GM19372 (cell line): ENCODE measurements around the gene MDM4.

Experiments
- ATAC-seq: cut with Tn5 transposase; IDR thresholded peaks from one replicate; pipeline ENCODE4 v1.9.1; 2021; ENCODE audit warnings: mild to moderate bottlenecking, low read depth, moderate library complexity; ENCODE audit not compliant: unreplicated experiment

The MDM4 gene

DNA sequence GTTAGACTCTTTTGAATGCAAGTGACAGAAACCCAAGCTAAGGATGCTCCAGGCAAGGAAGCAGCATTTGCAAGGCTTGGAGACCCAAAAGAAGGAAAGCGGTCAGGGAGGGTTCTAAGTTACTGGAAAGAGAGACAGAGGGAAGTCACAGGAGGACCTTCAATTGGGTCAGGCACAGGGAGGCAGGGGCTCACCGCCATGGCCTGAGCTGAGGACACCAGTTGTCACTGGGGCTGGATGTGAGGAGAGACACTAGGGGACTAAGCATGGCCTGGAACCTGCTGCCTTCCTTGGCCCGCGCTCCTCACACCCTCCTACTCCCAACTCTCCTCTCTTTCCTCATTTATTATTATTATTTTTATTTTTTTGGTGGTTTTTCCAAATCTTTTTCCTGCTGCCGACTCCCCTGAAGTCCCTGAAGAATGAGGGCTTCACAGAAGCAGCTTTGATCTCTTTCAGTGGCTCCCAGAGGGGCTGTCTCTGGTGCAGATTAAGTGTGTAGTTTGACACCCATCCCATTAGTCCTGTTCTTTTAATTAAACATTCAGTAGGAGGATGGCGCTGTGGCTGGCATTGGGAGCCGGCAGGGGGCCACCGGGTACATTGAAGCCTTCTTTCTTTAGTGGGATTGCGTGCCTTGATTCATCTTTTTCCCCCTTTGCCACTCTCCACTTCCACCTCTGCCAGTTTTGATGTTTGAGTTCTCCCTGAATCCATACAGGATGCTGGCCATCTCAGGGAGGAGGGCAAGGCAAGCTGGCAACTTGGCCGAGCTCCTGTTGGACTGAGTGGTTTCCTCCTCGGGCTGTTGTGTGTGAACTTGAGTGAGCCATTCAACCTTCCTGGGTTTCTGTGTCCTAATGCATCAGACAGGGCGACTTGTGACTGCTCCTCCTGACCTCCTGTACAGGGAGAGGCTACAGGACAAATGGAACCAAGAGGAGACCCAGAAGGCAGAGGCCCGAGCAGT lies 59.3 kb downstream of the MDM4 start:
- ATAC-seq, result no peak

- no peak for ATAC-seq
Measured at GRCh38 chr1:204576422-204576821, 60.2 kb downstream of the MDM4 start.

DNA sequence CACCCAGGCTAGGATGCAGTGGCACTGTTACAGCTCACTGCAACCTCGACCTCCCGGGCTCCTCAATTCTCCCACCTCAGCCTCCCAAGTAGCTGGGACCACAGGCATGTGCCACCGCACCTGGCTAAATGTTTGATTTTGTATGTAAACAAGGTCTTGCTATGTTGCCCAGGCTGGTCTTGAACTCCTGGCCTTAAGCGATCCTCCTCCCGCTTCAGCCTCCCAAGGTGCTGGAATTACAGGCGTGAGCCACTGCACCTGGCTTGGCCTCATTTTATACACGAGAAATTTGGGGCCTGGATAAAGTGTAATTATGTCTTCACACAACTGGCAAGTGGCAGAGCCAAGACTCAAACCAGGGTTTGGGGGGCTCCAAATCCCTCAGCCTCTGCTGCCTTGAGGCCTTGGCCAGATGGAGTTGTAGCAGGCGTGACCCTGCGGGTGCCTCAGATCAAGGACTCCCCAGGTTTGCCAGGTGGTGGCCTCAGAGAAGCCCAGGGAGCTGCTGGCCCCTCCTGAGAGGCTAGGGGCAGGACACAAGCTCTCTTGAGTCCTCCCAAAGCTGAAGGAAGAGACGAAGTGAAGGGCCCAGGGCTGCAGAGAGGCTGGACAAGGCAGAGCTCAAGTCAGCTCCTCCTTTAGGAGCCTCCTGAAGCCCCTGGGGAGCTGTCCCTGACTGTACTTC lies 61.7 kb downstream of the MDM4 start:
- no peak for ATAC-seq

DNA sequence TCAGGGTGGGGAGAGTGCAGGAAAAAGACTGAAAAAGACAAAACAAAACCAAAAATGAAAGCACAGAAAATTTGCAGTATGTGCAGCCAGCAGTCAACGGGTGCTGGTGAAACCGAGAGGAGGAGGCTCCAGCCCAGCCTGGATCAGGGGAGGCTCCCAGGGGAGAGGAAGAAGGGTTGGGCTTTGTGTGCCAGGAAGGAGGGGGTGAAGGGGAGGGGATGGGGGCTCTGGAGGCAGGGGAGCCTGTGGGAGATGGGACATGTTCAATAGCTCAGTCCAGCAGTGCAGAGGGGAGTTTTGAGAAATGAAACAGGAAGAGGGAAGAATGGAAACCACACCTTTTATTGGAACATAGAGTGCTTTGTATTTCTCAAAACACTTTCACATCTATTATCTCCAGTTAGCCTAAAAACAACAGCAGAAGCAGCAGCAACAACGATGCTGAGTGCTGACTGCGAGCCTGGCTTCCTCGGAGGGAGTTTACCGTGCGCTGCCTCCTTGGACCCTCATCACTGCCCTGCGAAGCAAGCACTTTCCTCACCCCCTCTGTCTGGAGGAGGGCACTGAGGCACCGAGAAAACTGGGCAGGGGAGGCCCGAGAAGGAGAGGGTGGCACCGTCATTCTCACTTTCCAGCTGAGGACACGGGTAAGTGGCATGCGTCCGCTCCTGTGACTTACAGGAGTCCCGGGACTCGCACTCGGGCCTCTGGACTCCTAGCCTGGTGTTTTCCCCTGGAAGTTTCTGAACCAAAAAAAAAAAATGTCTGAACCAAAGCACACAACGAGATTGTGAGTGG lies 62.9 kb downstream of the MDM4 start:
- peak; percentile 67 for ATAC-seq

DNA sequence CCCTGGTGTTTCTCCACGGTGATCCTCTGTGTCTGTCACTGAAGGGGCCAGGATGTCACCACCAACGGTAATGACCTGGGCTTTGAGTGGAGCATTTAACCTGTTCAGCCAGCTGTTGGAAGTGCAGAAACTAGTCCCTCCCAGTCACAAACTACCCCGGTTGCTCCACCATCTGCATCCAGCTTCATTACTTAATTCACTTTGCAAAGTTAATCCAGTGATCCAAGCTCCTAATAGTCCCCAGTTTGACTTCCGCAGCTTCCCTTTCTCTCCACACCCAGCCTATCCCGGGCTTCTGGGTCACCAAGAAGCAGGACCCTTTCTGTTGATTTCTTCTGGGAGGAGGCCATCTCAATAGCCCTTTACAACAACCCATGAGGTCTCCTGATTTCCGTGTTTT lies 63.5 kb downstream of the MDM4 start:
- no peak for ATAC-seq

DNA sequence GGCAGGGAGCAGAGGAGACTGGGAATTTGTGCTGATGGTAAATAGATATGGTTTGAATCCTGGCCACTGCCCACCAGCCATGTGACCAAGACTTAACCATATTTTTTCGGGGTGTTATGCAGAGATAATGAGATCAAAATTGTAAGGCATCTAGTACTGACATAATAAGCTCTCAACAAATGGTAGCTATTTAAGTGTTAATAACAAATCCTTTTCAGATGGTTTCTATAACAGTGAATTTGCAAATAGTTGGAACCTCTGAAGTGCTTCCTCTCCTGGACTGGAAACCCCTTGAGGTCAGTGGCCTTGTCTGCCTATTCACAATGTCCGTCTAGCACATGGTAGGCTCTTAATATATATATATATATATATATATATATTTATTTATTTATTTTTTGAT lies 64.7 kb downstream of the MDM4 start:
- no peak for ATAC-seq

- ATAC-seq, result no peak
Measured at GRCh38 chr1:204581759-204582158, 65.6 kb downstream of the MDM4 start.

DNA sequence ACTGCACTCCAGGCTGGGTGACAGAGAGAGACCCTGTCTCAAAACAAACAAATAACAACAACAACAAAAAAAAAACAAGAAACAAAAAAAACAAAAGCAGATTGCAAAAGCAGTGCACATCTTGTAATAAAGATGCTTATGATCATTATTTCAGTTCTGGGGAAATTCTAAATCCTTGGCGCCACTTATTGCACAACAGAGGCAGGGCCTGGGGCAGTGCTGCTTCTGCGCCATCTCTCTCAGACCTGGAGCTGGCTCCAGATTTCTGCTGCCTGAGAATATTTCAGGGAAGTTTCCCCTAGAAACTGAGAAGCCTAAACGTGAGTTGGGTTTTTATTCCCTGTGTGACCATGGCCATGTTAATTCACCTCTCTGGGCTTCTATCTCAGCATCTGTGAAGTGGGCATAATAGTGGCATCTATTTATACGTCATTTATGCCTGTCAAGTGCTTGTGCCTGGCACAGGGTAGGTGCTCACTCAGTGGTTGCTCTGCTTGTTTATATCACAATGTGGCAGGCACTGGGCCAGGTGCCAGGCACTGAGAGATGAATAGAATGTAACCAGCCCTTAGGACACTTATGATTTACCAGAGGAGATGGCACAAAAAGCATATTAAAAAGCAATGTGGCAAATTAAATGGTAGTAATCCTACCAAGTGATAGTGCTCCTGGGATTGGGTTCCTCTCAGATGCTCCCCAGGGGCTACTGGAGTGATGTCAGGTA lies 67.9 kb downstream of the MDM4 start:
- ATAC-seq, result no peak

DNA sequence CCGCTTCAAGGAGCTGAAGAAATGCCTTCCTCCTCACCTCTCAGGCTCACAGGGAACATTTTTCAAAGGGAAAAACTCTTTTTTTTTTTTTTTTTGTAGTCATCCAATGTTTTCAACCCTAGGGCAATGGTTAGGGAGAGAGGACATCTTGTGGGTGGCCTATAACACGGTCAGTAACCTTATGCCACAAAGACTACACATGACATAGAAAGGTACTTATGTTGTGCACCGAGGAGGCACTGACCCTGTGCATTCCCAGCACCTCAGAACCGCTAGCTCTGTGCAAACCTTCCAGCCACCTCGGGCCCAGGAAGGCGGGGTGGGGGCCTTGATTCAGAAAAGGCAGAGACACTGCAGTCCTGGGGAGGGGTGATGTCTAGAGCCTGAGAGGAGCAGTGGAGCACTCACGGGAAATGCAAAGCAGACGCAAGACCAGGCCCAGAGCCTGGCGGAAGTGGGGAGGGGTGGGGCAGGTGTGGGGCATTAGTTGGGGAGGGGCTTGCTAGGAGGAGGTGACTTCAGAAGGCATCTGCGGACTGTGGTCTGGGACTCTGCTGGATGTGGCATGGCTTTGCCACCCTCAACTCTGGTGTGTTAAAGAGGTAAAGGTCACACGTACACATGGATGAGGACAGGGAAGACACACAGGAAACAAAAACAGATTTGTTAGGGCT lies 68.6 kb downstream of the MDM4 start:
- no peak for ATAC-seq

GRCh38 chr1:204587621-204588020 lies 71.4 kb downstream of the MDM4 start:
- no peak for ATAC-seq

DNA sequence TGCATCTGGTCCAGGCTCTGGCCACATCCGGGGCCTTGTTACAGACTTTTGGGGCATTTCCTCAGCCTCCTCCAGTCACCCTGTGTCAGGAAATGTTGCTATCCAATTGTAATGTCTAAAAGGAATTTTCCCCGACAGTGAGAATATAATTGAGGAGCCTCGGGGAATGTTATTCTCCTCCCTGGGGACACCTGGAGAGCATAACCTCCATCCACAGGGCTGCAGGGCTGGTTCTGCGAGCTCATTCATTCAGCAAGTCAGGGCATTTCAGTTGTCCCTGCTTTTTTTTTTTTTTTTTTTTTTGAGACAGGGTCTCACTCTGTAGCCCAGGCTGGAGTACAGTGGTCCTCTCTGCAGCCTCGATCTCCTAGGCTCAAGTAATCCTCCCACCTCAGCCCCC lies 72.6 kb downstream of the MDM4 start:
- no peak for ATAC-seq

DNA sequence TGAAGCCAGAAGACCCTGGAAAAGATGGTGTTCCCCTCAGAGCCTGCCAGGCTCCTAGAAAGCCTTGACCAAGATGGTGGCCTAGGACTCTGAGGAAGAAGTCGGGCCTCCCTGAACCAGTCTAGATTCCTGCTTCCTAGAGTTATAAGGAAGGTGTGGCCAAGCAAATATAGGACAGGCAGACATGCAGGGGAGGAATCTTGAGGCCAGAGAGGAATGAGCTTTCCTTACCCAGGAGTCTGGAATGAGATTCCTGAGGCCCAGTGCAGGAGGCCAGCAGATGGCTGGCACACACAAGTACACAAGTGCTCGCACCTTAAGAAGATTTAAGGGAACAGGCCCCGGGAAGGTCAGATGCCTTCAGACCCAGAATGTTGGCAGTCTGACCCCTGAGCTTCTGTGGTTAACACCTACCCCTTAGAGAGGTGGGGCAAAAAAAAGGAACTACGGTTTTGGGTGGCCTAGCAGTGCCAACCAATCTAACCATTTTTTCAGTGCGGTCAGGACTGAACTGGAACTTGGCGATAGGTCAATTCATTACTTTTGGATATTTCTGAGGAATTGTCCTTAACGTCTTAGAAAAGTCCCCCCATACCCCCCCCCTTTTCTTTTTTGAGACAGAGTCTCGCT lies 73.3 kb downstream of the MDM4 start:
- no peak for ATAC-seq

GRCh38 chr1:204591473-204592090 lies 75.4 kb downstream of the MDM4 start:
- no peak for ATAC-seq

DNA sequence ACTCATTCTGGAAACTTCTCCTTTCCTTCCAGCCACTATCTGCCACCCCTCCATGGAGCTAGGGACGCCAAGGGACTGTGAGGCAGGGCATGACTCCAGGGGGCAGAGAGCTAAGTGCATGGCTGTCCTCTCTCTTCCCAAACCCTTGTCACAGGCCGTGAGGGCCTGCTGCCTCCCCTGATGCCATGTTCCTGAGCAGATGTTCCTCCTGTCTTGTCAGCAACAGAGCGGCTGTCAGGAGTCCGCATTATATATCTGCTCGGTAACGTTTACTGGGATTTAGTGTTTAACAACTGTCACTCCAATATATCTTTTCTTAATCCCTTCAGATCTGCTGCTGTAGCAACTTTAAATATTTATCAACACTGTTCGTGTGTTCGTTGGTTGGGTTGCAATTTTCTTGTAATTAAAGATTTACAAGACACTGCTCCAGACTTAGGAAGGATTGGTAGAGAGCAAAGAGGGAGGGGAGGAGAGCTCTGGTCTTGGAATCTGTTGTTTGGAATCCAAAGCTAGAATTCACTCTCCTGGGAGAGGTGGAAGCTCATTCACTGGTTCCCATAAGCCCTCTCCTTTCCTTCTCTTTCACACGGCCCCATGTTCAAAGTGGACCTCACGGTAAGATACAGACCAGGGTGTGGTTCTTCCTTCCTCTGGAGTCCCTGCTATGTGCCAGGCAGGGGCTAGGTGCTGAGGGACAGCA lies 76.2 kb downstream of the MDM4 start:
- no peak for ATAC-seq

GRCh38 chr1:204598319-204598969 lies 82.2 kb downstream of the MDM4 start:
- ATAC-seq, result no peak

GRCh38 chr1:204599098-204599497 lies 82.9 kb downstream of the MDM4 start:
- ATAC-seq, result no peak

DNA sequence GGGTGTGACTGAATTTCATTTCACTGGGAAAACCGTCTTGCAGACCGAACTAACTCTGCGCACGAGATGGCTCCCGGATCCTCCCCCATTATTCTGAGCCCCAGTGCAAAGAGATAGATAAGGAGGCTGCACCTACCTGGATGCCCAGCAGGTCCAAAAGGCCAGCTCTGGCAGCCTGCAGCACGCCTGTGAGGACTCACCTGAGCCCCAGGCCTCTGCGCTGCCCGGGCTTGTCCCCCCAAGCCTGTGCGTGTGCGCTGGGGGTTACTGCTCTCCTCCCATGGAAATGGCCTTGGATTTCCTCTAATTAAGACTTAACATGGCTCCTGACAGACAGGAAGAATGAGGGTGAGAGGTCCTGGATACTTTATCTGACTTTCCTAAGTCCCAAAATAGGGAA lies 83.4 kb downstream of the MDM4 start:
- no peak for ATAC-seq

- ATAC-seq, result no peak
Measured at GRCh38 chr1:204600203-204600602, 84.0 kb downstream of the MDM4 start.
